ENCODE results near the gene KIF3B. TPM values are rescaled to one million over a fixed set of nuclear protein-coding genes. Genes with fewer than 3 reads are reported as not detected.

Gene KIF3B
- total and polyA plus RNA-seq, 4 experiments from 2014 or later, result 1.6 to 14.5 (median 9.7) TPM

DNA sequence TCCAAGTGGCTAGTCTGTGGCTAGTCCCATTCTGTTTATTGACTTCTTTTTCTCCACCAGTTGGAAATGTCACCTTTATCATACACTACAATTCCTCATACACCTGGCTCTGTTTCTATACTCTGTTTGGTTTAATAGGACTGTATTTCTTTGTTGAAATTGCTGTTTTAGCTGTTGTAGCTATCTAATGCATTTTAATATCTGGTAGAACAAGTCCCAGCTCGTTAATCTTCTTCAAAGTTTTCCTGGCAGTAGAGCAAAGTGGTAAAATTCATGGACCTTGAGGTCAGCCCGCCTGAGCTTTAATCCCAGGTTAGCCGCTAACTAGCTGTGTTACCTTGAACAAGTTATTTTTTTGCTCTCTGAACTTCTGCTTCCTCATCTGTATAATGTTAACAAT, 70.8 kb downstream of the KIF3B start:
- no peaks in the 10 kb centered on the region for H3K9me3 Mint-ChIP-seq
- intact Hi-C loops (cut with micrococcal nuclease), result no loop called here
- H3K27ac Mint-ChIP-seq, result no peak overlapping the region
- no peaks in the 10 kb centered on the region for H3K4me1 ChIP-seq (ENCODE audit: insufficient read depth, low read length)
- H3K27me3 Mint-ChIP-seq, result no peaks in the 10 kb centered on the region
- H3K9me3 ChIP-seq (ENCODE audit: control insufficient read depth in 1 of 2, low read length in 2 of 2), result no peaks in the 10 kb centered on the region
- no peak overlapping the region for H3K4me3 ChIP-seq (ENCODE audit: low read length in 2 of 2)
- no peak for DNase-seq
- no peak overlapping the region for H3K27ac ChIP-seq (ENCODE audit: low read depth, low read length)
- no peaks in the 10 kb centered on the region for H3K36me3 ChIP-seq (ENCODE audit: insufficient read depth, low read length)
- no peak overlapping the region for H3K4me3 Mint-ChIP-seq
- no peaks in the 10 kb centered on the region for H3K27me3 ChIP-seq (ENCODE audit: insufficient read depth, low read length)
- POLR2A ChIA-PET (ENCODE audit: partially characterized antibody), result no interaction called here
- H3K4me1 Mint-ChIP-seq, result peaks cover 0 to 2% (median 0%) of the 10 kb centered on the region in 4 donors
- peaks cover 0 to 6% of the 10 kb centered on the region in 2 donors for H3K36me3 Mint-ChIP-seq
- CTCF ChIA-PET (ENCODE audit: partially characterized antibody), result interaction anchor here (0.9 kb wide), 1 partner anchor 11 kb away, joined by 3 read pairs; no protein-coding TSS in a partner anchor

DNA sequence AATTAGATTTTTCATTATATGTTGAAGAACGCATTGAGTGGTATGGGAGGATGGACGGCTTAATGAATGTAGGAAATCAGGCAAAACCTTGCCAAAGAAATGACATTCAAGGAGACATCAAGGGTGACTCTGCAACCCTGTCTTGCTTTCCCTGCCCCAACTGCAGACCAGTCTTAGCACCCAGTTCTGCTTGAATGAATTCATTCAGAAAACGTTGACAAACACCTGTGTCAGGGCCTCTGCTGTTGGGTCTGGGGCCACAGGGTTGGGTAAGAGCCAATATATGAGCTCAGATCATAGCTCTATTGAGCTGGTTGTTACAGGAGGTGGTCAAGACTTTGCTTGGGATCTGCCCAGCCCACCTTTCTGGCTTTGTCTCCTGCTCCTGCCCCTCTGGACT, 73.0 kb downstream of the KIF3B start:
- Histone ChIP-seq H3K4me3 (ENCODE audit: low read length in 2 of 2) (no peak overlapping the region), H3K27ac (ENCODE audit: low read depth, low read length) (no peak overlapping the region), H3K9me3 (ENCODE audit: control insufficient read depth in 1 of 2, low read length in 2 of 2) (no peaks in the 10 kb centered on the region), H3K4me1 (ENCODE audit: insufficient read depth, low read length) (no peaks in the 10 kb centered on the region), H3K27me3 (ENCODE audit: insufficient read depth, low read length) (no peaks in the 10 kb centered on the region), H3K36me3 (ENCODE audit: insufficient read depth, low read length) (no peaks in the 10 kb centered on the region)
- peak overlapping the region in 1 of 7 donors; percentile 75 for H3K27ac Mint-ChIP-seq
- peaks cover 0 to 6% of the 10 kb centered on the region in 2 donors for H3K36me3 Mint-ChIP-seq
- no peaks in the 10 kb centered on the region for H3K4me1 Mint-ChIP-seq
- H3K27me3 Mint-ChIP-seq, result no peaks in the 10 kb centered on the region
- CTCF ChIA-PET (ENCODE audit: partially characterized antibody), result no interaction called here
- H3K9me3 Mint-ChIP-seq, result no peaks in the 10 kb centered on the region
- intact Hi-C loops (cut with micrococcal nuclease), result no loop called here
- POLR2A ChIA-PET (ENCODE audit: partially characterized antibody), result no interaction called here
- no peak for DNase-seq
- no peak overlapping the region for H3K4me3 Mint-ChIP-seq

- H3K9me3 Mint-ChIP-seq, result no peaks in the 10 kb centered on the region
- no peaks in the 10 kb centered on the region for H3K27me3 Mint-ChIP-seq
- Histone ChIP-seq H3K4me3 (ENCODE audit: low read length in 2 of 2) (no peak overlapping the region), H3K27ac (ENCODE audit: low read depth, low read length) (no peak overlapping the region), H3K36me3 (ENCODE audit: insufficient read depth, low read length) (no peaks in the 10 kb centered on the region), H3K9me3 (ENCODE audit: control insufficient read depth in 1 of 2, low read length in 2 of 2) (no peaks in the 10 kb centered on the region), H3K27me3 (ENCODE audit: insufficient read depth, low read length) (no peaks in the 10 kb centered on the region), H3K4me1 (ENCODE audit: insufficient read depth, low read length) (peaks cover 2% of the 10 kb centered on the region)
- peaks cover 0 to 6% of the 10 kb centered on the region in 2 donors for H3K36me3 Mint-ChIP-seq
- H3K4me1 Mint-ChIP-seq, result peaks cover under 1 to 3% (median 2%) of the 10 kb centered on the region in 4 donors
- ChIA-PET CTCF (ENCODE audit: partially characterized antibody) (no interaction called here), POLR2A (ENCODE audit: partially characterized antibody) (no interaction called here)
- intact Hi-C loops (cut with micrococcal nuclease), result no loop called here
- peak overlapping the region in 1 of 7 donors; percentile 29 for H3K27ac Mint-ChIP-seq
- no peak for DNase-seq
- H3K4me3 Mint-ChIP-seq, result no peak overlapping the region
Observed at GRCh38 chr20:32352121-32352720, 74.8 kb downstream of the KIF3B start.

GRCh38 chr20:32353848-32354496, 76.5 kb downstream of the KIF3B start:
- no peak for DNase-seq
- peaks cover 4 to 14% (median 6%) of the 10 kb centered on the region in 4 donors for H3K4me1 Mint-ChIP-seq
- intact Hi-C loops (cut with micrococcal nuclease), result no loop called here
- peaks cover 6% of the 10 kb centered on the region in 2 donors for H3K36me3 Mint-ChIP-seq
- Histone ChIP-seq H3K36me3 (ENCODE audit: insufficient read depth, low read length) (no peaks in the 10 kb centered on the region), H3K9me3 (ENCODE audit: control insufficient read depth in 1 of 2, low read length in 2 of 2) (no peaks in the 10 kb centered on the region), H3K27ac (ENCODE audit: low read depth, low read length) (no peak overlapping the region), H3K4me3 (ENCODE audit: low read length in 2 of 2) (no peak overlapping the region), H3K27me3 (ENCODE audit: insufficient read depth, low read length) (no peaks in the 10 kb centered on the region), H3K4me1 (ENCODE audit: insufficient read depth, low read length) (peaks cover 8% of the 10 kb centered on the region)
- no peaks in the 10 kb centered on the region for H3K27me3 Mint-ChIP-seq
- ChIA-PET POLR2A (ENCODE audit: partially characterized antibody) (no interaction called here), CTCF (ENCODE audit: partially characterized antibody) (interaction anchor here (1.1 kb wide), 1 partner anchor 9 kb away, joined by 3 read pairs; no protein-coding TSS in a partner anchor)
- H3K9me3 Mint-ChIP-seq, result peaks cover 0 to 2% (median 0%) of the 10 kb centered on the region in 8 donors
- no peak overlapping the region for H3K4me3 Mint-ChIP-seq
- H3K27ac Mint-ChIP-seq, result no peak overlapping the region

GRCh38 chr20:32354592-32355416, 77.4 kb downstream of the KIF3B start:
- ChIA-PET POLR2A (ENCODE audit: partially characterized antibody) (no interaction called here), CTCF (ENCODE audit: partially characterized antibody) (no interaction called here)
- H3K36me3 ChIP-seq (ENCODE audit: insufficient read depth, low read length), result no peaks in the 10 kb centered on the region
- Mint-ChIP-seq H3K36me3 (peaks cover 5 to 14% of the 10 kb centered on the region in 2 donors), H3K4me1 (peaks cover 8 to 20% (median 12%) of the 10 kb centered on the region in 4 donors), H3K27me3 (no peaks in the 10 kb centered on the region), H3K9me3 (peaks cover 0 to 3% (median 0%) of the 10 kb centered on the region in 8 donors), H3K4me3 (no peak overlapping the region), H3K27ac (peak overlapping the region in 2 of 7 donors; percentile 25 to 53)
- intact Hi-C loops (cut with micrococcal nuclease), result no loop called here
- H3K4me1 ChIP-seq (ENCODE audit: insufficient read depth, low read length), result peaks cover 9% of the 10 kb centered on the region
- no peak for DNase-seq
- no peak overlapping the region for H3K4me3 ChIP-seq (ENCODE audit: low read length in 2 of 2)
- no peak overlapping the region for H3K27ac ChIP-seq (ENCODE audit: low read depth, low read length)
- no peaks in the 10 kb centered on the region for H3K27me3 ChIP-seq (ENCODE audit: insufficient read depth, low read length)
- H3K9me3 ChIP-seq (ENCODE audit: control insufficient read depth in 1 of 2, low read length in 2 of 2), result no peaks in the 10 kb centered on the region

- POLR2A ChIA-PET (ENCODE audit: partially characterized antibody), result no interaction called here
- H3K4me3 Mint-ChIP-seq, result no peak overlapping the region
Observed at GRCh38 chr20:32355417-32355841, 78.0 kb downstream of the KIF3B start.

More at GRCh38 chr20:32355417-32355841, 78.0 kb downstream of the KIF3B start:
- Histone ChIP-seq H3K27ac (ENCODE audit: low read depth, low read length) (no peak overlapping the region), H3K4me3 (ENCODE audit: low read length in 2 of 2) (no peak overlapping the region), H3K27me3 (ENCODE audit: insufficient read depth, low read length) (no peaks in the 10 kb centered on the region), H3K4me1 (ENCODE audit: insufficient read depth, low read length) (peaks cover 16% of the 10 kb centered on the region), H3K9me3 (ENCODE audit: control insufficient read depth in 1 of 2, low read length in 2 of 2) (no peaks in the 10 kb centered on the region), H3K36me3 (ENCODE audit: insufficient read depth, low read length) (no peaks in the 10 kb centered on the region)
- peaks cover 0 to 3% (median 0%) of the 10 kb centered on the region in 8 donors for H3K9me3 Mint-ChIP-seq
- peaks cover 0 to 17% of the 10 kb centered on the region in 2 donors for H3K36me3 Mint-ChIP-seq
- peak overlapping the region in 1 of 7 donors; percentile 77 for H3K27ac Mint-ChIP-seq
- CTCF ChIA-PET (ENCODE audit: partially characterized antibody), result no interaction called here
- H3K27me3 Mint-ChIP-seq, result no peaks in the 10 kb centered on the region
- peaks cover 13 to 27% (median 17%) of the 10 kb centered on the region in 4 donors for H3K4me1 Mint-ChIP-seq
- intact Hi-C loops (cut with micrococcal nuclease), result no loop called here
- DNase-seq, result no peak
